ENCODE results near the gene C6orf163. TPM values are rescaled to one million over a fixed set of nuclear protein-coding genes. Genes with fewer than 3 reads are reported as not detected.

C6orf163 gene
- total and polyA plus RNA-seq, 2 of the 13 experiments (the other 11 are each of a cell fraction or from before 2014, with no cell fraction given): 0.62 to 1.8 TPM

- TF ChIP-seq HNF4A (CRISPR knock-in tag; IDR thresholded peaks at IDR 0.05) (no peak), ZNF274 (CRISPR knock-in tag; IDR thresholded peaks at IDR 0.05) (no peak), SMAD9 (CRISPR knock-in tag; IDR thresholded peaks at IDR 0.05) (no peak), TMF1 (CRISPR knock-in tag; IDR thresholded peaks at IDR 0.05; ENCODE audit: low read depth) (no peak), ATF7 (IDR thresholded peaks at IDR 0.05) (no peak), ATF7 (CRISPR knock-in tag; IDR thresholded peaks at IDR 0.05) (no peak), ZSCAN5A (CRISPR knock-in tag; IDR thresholded peaks at IDR 0.05; ENCODE audit: borderline replicate concordance) (no peak)
- TF ChIP-seq, protein P1, sequence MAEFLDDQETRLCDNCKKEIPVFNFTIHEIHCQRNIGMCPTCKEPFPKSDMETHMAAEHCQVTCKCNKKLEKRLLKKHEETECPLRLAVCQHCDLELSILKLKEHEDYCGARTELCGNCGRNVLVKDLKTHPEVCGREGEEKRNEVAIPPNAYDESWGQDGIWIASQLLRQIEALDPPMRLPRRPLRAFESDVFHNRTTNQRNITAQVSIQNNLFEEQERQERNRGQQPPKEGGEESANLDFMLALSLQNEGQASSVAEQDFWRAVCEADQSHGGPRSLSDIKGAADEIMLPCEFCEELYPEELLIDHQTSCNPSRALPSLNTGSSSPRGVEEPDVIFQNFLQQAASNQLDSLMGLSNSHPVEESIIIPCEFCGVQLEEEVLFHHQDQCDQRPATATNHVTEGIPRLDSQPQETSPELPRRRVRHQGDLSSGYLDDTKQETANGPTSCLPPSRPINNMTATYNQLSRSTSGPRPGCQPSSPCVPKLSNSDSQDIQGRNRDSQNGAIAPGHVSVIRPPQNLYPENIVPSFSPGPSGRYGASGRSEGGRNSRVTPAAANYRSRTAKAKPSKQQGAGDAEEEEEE (CRISPR knock-in tag; IDR thresholded peaks at IDR 0.05; ENCODE audit: borderline replicate concordance): no peak
- TF ChIP-seq, protein P2, sequence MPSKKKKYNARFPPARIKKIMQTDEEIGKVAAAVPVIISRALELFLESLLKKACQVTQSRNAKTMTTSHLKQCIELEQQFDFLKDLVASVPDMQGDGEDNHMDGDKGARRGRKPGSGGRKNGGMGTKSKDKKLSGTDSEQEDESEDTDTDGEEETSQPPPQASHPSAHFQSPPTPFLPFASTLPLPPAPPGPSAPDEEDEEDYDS (CRISPR knock-in tag; IDR thresholded peaks at IDR 0.05): no peak
These were observed 20.1 kb downstream of the C6orf163 start (continued) for GRCh38 chr6:87364602-87365252.
